ENCODE results near the gene ZNF561.
"Not testable (repeated sequence)": the region's sequence is repeated elsewhere in the genome, so short reads cannot be mapped to it uniquely, and the experiment has no call there.

DNA sequence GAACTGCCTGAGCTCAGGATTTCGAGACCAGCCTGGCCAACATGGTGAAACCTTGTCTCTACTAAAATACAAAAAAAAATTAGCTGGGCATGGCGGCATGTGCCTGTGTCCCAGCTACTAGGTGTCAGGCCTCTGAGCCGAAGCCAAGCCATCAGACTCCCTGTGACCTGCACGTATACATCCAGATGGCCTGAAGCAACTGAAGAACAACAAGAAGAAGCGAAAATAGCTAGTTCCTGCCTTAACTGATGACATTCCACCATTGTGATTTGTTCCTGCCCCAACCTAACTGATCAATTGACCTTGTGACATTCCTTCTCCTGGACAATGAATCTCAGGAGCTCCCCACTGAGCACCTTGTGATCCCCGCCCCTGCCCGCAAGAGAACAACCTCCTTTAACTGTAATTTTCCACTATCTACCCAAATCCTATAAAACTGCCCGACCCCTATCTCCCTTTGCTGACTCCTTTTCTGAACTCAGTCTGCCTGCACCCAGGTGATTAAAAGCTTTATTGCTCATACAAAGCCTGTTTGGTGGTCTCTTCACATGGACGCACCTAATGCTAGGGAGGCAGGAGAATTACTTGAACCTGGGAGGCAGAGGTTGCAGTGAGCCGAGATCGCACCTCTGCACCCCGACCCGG, 38.8 kb downstream of the ZNF561 start:
- TF ChIP-seq, protein P1, sequence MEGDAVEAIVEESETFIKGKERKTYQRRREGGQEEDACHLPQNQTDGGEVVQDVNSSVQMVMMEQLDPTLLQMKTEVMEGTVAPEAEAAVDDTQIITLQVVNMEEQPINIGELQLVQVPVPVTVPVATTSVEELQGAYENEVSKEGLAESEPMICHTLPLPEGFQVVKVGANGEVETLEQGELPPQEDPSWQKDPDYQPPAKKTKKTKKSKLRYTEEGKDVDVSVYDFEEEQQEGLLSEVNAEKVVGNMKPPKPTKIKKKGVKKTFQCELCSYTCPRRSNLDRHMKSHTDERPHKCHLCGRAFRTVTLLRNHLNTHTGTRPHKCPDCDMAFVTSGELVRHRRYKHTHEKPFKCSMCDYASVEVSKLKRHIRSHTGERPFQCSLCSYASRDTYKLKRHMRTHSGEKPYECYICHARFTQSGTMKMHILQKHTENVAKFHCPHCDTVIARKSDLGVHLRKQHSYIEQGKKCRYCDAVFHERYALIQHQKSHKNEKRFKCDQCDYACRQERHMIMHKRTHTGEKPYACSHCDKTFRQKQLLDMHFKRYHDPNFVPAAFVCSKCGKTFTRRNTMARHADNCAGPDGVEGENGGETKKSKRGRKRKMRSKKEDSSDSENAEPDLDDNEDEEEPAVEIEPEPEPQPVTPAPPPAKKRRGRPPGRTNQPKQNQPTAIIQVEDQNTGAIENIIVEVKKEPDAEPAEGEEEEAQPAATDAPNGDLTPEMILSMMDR (IDR thresholded peaks at IDR 0.05) = not testable (repeated sequence)
- TF ChIP-seq POLR2A (IDR thresholded peaks at IDR 0.05) = not testable (repeated sequence)
